A549 (cell line): ENCODE data around the gene NEDD9.

Experiments
- CTCF ChIP-seq: fragments of >200 bp; sonication (Bioruptor Twin); formaldehyde crosslinking; IDR thresholded peaks from 3 replicates; pipeline ENCODE4 v1.5.1; 2016
- EP300 ChIP-seq, 2 experiments: fragments of >200 bp; sonication (Bioruptor Twin); formaldehyde crosslinking; IDR thresholded peaks; 2 replicates in 1 of 2; 3 replicates in 1 of 2; pipeline ENCODE4 v1.6.1; 2016 to 2017
- HOXB5 ChIP-seq: fragments of 250-450 bp; sonication (Bioruptor Pico); IDR thresholded peaks from 2 replicates; pipeline ENCODE4 v1.5.0; 2020; ENCODE audit warnings: mild to moderate bottlenecking, moderate library complexity
- POLR2A ChIP-seq: IDR thresholded peaks from 2 replicates; pipeline ENCODE4 v1.6.1; 2012; ENCODE audit warnings: mild to moderate bottlenecking, low read length
- SMC3 ChIP-seq: fragments of >200 bp; sonication (Bioruptor Twin); formaldehyde crosslinking; IDR thresholded peaks from 3 replicates; pipeline ENCODE4 v1.6.1; 2018; ENCODE audit warnings: inconsistent platforms

- TF ChIP-seq SMC3, result no peak
- no peak for TF ChIP-seq CTCF
- no peak for TF ChIP-seq HOXB5 (CRISPR knock-in tag)
- no peak for TF ChIP-seq POLR2A
- TF ChIP-seq EP300 (IDR thresholded peaks at IDR 0.05), result no peak
Measured at GRCh38 chr6:11237428-11237827, 5.0 kb upstream of the NEDD9 start.
